Breast epithelium (tissue), 3 donors: ENCODE data around the gene NBAS.

Source experiments
- POLR2A ChIP-seq: fragments of 450-650 bp; IDR thresholded peaks from one replicate; pipeline ENCODE4 v1.6.1; 2016; ENCODE audit warnings: antibody characterized with exemption, mild to moderate bottlenecking, moderate library complexity
- TF ChIP-seq, protein P1 (sequence below), 3 donors: fragments of 450-650 bp; IDR thresholded peaks; one replicate each; pipeline ENCODE4 v1.5.1; 2016 to 2017; ENCODE audit warnings: antibody characterized with exemption in 3 of 3, mild to moderate bottlenecking in 3 of 3, moderate library complexity in 3 of 3

DNA sequence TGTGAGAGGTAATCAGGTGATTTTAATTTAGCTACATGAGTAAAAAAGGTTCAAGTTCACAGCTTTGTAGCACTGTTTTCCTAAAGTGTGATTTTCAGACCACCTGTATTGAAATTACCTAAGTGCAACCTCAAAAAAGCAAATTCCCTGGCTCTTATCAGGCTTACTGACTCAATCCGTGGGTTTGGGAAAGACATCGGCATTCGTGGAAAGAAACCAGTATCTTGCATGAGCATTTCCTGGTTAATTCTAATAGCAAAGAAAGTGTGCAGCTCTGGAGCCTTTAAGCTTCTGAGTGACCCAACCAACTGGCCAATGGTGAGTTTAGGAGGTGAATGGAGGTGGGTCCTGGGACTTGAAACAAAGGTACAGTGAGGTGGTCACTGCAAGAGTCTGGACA, 300.9 kb downstream of the NBAS start:
- TF ChIP-seq, protein P1, sequence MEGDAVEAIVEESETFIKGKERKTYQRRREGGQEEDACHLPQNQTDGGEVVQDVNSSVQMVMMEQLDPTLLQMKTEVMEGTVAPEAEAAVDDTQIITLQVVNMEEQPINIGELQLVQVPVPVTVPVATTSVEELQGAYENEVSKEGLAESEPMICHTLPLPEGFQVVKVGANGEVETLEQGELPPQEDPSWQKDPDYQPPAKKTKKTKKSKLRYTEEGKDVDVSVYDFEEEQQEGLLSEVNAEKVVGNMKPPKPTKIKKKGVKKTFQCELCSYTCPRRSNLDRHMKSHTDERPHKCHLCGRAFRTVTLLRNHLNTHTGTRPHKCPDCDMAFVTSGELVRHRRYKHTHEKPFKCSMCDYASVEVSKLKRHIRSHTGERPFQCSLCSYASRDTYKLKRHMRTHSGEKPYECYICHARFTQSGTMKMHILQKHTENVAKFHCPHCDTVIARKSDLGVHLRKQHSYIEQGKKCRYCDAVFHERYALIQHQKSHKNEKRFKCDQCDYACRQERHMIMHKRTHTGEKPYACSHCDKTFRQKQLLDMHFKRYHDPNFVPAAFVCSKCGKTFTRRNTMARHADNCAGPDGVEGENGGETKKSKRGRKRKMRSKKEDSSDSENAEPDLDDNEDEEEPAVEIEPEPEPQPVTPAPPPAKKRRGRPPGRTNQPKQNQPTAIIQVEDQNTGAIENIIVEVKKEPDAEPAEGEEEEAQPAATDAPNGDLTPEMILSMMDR (IDR thresholded peaks at IDR 0.05), result no peak
- TF ChIP-seq POLR2A, result no peak
